Measurements from ENCODE around the gene PVR.

Gene PVR

GRCh38 chr19:44694184-44694579, 50.5 kb downstream of the PVR start:
- in situ Hi-C loops (cut with MboI; ENCODE audit: low pct_unique_long_range_greater_than_20kb, low sequenced_read_pairs, unreplicated experiment), result no loop called here
- no peak for DNase-seq (ENCODE audit: low spot score)

GRCh38 chr19:44696939-44697669, 53.4 kb downstream of the PVR start:
- in situ Hi-C loops (cut with MboI; ENCODE audit: low pct_unique_long_range_greater_than_20kb, low sequenced_read_pairs, unreplicated experiment), result no loop called here
- TF ChIP-seq CTCF (IDR thresholded peaks at IDR 0.05; ENCODE audit: extremely low read depth, insufficient read depth, missing control alignments), result no peak
- no peak for DNase-seq (ENCODE audit: low spot score)

More at GRCh38 chr19:44694184-44694579, 50.5 kb downstream of the PVR start:
- TF ChIP-seq CTCF (IDR thresholded peaks at IDR 0.05; ENCODE audit: extremely low read depth, insufficient read depth, missing control alignments), result peak; percentile 57

DNA sequence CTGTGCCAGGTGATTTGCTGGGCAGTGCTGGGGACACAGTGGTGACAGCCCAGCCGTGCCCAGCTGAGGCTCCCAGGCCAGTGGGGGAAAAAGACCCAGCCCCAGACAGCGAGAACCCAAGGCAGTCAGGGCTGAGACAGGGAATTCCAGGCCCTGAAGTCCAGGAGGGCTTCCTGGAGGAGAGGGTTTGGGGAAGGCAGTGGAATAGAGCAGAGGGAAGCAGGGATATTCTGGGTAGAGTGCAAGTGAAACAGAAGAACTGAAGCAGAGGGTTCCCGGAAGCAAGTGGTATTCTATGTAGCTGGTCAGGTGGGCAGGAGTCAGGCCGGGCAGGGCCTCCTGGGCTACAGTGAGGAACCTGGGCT, 53.9 kb downstream of the PVR start:
- in situ Hi-C loops (cut with MboI; ENCODE audit: low pct_unique_long_range_greater_than_20kb, low sequenced_read_pairs, unreplicated experiment), result no loop called here
- no peak for TF ChIP-seq CTCF (IDR thresholded peaks at IDR 0.05; ENCODE audit: extremely low read depth, insufficient read depth, missing control alignments)
- DNase-seq (ENCODE audit: low spot score), result no peak

- in situ Hi-C loops (cut with MboI; ENCODE audit: low pct_unique_long_range_greater_than_20kb, low sequenced_read_pairs, unreplicated experiment), result no loop called here
- DNase-seq (ENCODE audit: low spot score), result no peak
- no peak for TF ChIP-seq CTCF (IDR thresholded peaks at IDR 0.05; ENCODE audit: extremely low read depth, insufficient read depth, missing control alignments)
Measured at GRCh38 chr19:44698492-44699201, 54.9 kb downstream of the PVR start, which contains the start of gene CEACAM16. CEACAM16 (plus strand) TSS chr19:44699151; CDS start chr19:44701457, 2,306 bp downstream.

- no peak for TF ChIP-seq CTCF (IDR thresholded peaks at IDR 0.05; ENCODE audit: extremely low read depth, insufficient read depth, missing control alignments)
- in situ Hi-C loops (cut with MboI; ENCODE audit: low pct_unique_long_range_greater_than_20kb, low sequenced_read_pairs, unreplicated experiment), result no loop called here
Measured at GRCh38 chr19:44700547-44700946, 56.8 kb downstream of the PVR start.

GRCh38 chr19:44701228-44701627, 57.5 kb downstream of the PVR start:
- in situ Hi-C loops (cut with MboI; ENCODE audit: low pct_unique_long_range_greater_than_20kb, low sequenced_read_pairs, unreplicated experiment), result no loop called here
- TF ChIP-seq CTCF (IDR thresholded peaks at IDR 0.05; ENCODE audit: extremely low read depth, insufficient read depth, missing control alignments), result no peak
- DNase-seq (ENCODE audit: low spot score), result no peak

More at GRCh38 chr19:44700547-44700946, 56.8 kb downstream of the PVR start:
- DNase-seq (ENCODE audit: low spot score), result no peak

Data from GM13977 (cell line).